GM20431 (cell line): ENCODE results near the gene SLC37A4.
"Not testable (repeated sequence)": the region's sequence is repeated elsewhere in the genome, so short reads cannot be mapped to it uniquely, and the experiment has no call there.

ENCODE experiments used
- in situ Hi-C: fragments of 300-500 bp; cut with MseI, MboI; formaldehyde crosslinking; loops from one replicate; pipeline ENCODE4 v1.15.0; 2020; ENCODE audit warnings: low sequenced_read_pairs; ENCODE audit not compliant: unreplicated experiment

SLC37A4 gene

DNA sequence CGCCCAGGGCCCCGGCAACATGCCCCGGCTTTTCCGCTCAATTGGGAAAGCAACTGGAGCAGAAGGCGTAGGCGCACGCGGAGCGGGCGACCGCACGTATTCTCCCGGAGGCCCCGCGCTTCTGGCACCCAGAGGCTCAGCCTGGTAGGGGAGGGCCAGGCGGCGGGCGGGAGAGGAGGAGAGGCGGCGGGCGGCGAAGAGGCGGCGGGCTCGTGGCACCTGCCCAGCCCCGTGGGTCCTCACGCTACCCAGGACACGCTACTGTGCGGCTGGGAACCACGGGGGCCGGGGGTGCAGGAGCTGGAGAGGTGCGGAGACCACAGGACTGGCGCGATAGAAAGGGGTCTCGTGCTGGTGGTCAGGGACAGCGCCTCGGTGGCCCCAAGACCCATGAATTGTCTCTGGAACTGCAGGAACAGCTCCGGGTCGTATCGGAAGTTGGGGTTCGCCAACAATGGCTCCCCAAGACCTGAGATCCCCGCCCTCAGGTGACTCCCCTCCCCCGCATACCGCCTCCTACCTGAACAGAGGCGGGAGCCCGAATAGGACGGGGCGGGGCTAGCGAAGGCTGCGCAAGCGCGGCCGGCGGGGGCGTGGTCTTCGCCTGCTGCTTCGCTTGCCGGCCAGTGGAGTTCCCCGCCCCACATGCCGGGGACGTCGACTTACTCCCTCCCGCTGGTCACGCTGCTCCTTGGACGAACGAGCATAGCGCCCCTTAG, at the start of gene SLC37A4:
Gene SLC37A4 (minus strand): TSS at position 549 of the 719 bp plus-strand sequence.
- in situ Hi-C loops, result no loop called here

DNA sequence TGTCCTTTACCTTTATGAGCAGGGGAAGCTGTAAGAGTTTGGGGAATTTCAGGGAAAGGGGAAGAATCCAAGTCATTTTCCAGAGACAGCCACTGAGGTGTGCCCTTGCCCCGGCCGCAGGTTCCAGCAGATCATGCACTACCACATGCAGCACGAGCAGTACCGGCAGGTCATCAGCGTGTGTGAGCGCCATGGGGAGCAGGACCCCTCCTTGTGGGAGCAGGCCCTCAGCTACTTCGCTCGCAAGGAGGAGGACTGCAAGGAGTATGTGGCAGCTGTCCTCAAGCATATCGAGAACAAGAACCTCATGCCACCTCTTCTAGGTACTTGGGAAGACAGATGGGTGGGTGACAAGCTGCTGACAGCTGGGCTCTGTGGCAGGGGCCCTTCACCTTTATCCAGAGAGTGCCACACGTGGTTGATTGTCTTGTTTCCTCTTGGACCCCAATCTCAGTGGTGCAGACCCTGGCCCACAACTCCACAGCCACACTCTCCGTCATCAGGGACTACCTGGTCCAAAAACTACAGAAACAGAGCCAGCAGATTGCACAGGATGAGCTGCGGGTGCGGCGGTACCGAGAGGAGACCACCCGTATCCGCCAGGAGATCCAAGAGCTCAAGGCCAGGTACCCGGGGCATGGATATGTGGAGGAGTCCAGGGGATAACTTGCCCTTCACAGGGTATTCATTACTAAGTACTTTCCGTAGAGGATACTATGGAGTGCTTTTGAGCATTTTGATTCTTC, 48.2 kb upstream of the SLC37A4 start:
- in situ Hi-C loops, result no loop called here

DNA sequence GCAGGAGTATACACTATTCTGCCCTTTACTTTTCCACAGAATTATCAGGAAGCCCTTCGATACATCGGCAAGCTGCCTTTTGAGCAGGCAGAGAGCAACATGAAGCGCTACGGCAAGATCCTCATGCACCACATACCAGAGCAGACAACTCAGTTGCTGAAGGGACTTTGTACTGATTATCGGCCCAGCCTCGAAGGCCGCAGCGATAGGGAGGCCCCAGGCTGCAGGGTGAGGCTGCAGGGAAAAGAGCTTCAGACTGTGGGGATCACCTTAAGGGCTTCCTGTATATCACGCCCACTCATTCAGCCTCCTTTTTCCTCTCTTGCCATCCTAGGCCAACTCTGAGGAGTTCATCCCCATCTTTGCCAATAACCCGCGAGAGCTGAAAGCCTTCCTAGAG, 47.2 kb upstream of the SLC37A4 start:
- in situ Hi-C loops, result no loop called here

DNA sequence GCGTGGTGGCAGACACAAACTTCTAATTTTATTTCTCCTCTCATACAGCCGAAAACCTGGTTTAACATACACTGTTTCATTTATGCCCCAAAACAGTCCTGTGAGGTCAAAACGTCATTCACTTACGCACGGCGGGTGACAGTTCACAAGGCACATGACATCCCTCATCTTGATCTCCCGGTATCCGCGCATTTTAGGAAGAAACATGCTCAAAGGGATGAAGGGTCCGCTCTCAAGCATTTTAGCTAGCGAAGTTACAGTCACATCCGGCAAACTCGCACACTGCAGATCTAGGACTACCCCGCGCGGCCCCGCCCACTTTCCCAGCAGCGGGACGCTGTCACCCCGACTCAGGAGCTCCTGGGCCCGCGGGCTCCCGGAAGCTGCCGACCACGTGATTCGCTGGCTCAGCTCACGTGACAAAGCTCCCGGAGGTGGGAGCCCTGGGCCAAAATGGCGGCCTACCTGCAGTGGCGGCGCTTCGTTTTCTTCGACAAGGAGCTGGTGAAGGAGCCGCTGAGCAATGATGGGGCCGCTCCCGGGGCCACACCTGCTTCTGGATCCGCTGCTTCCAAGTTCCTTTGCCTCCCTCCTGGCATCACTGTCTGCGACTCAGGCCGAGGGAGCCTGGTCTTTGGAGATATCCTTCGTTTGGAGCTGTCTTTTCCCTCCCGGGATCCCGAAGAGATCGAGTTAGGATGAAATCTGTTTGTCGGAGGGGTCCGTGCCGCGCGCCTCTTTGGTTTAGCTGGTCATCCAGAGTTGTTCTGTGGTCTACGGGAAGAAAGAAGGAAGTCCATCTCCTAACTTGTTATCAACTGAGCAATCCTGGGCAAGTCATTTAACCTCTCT, 36.9 kb upstream of the SLC37A4 start, which contains the start of gene VPS11:
Gene VPS11 (plus strand): TSS at position 448 of the 852 bp plus-strand sequence. CDS start 6 bp downstream, at position 454.
- in situ Hi-C loops, result no loop called here

DNA sequence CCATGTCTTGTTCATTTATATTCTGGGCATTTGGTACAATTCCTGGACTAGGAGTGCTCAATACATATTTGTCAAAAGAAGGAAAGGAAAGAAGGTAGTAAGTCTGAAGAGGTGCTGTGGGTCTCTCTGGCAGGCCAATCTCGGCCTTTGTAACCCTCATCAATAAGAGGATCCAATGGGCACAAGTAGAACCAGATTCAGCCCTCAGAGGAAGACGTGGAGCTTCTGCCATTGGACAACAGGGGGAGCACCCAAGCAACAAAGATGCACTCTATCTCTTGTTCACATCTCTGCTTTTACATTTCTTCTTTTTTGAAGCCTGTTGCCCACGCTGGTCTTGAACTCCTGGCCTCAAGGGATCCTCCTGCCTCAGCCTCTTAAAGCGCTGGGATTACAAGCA, 34.7 kb upstream of the SLC37A4 start:
- in situ Hi-C loops, result no loop called here

DNA sequence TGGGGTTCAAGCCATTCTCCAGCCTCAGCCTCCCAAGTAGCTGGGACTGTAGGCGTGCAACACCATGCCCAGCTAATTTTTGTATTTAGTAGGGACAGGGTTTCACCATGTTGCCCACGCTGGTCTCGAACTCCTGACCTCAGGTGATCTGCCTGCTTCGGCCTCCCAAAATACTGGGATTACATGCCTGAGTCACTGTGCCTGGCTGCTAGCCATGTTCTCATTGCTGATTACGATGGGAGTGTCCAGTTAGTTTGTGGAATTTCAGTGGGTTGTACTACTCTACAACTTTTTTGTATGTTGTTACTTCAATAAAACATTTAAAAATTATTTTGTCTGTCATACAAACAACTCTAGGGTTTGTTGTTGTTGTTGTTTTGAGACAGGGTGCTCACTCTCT, 32.1 kb upstream of the SLC37A4 start:
- in situ Hi-C loops, result no loop called here

DNA sequence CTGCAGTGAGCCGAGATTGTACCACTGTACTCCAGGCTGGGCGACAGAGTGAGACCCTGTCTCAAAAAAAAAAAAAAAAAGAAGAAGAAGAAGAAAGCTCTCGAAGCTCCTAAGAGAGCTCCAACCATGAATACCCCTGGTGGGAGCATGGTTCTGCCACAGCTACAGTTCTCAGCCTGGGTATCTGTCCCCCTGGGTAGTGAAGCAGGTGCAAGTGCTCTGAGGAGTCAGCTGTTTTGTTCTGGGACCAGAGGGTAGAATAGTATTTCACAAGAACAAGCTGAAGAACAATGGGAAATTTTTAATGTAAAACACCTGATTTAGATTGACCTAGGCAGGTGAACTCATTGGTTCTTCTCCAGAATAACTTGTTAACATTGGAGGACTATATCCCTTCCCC, 30.6 kb upstream of the SLC37A4 start:
- in situ Hi-C loops, result no loop called here

DNA sequence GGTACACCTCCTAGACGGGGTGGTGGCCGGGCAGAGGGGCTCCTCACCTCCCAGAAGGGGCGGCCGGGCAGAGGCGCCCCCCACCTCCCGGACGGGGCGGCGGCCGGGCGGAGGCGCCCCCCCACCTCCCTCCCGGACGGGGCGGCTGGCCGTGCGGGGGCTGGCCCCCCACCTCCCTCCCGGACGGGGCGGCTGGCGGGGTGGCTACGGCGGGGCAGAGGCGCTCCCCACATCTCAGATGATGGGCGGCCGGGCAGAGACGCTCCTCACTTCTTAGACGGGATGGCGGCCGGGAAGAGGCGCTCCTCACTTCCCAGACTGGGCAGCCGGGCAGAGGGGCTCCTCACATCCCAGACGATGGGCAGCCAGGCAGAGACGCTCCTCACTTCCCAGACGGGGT, 28.5 kb upstream of the SLC37A4 start:
- in situ Hi-C loops, result not testable (repeated sequence)

DNA sequence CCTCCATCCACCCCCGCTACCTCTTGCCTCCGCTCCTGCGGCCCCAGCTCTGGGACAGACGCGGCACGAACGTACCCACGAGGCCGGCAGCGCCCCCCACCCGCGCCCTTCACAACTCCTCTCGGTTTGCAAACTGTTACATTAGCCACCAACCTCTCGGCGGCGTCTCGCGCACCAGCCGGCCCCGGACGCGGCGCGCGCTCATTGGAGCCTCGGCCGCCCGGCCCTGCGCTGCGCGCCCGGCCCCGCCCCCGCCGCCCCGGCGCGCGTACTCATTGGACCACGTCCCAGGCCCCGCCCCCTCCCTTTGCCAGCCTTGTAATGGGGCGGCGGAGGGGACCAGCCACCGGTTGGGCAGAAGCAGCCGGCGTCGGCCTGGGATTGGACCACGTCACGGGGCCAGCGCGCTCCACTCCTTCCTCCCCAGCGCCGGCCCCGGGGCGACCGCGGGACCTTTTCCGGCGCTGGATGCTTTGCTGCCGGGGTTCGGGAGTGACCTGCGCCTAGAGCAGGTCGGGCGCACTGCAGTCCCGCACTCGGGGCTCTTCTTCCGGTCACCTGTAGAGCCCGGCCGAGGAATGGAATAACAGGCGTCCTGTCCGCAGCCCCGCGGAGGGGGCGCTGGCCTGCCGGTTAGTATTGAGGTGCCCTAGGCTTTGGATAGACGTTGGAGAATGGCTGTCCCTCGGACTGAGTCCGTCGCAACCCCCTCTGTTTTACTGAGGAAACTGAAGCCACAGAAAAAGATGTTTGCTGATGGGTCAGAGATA, 26.5 kb upstream of the SLC37A4 start, which contains the start of gene HYOU1:
Gene HYOU1 (minus strand): TSS at position 206 of the 770 bp plus-strand sequence. CDS start 1,045 bp downstream, outside the sequence.
- in situ Hi-C loops, result no loop called here

DNA sequence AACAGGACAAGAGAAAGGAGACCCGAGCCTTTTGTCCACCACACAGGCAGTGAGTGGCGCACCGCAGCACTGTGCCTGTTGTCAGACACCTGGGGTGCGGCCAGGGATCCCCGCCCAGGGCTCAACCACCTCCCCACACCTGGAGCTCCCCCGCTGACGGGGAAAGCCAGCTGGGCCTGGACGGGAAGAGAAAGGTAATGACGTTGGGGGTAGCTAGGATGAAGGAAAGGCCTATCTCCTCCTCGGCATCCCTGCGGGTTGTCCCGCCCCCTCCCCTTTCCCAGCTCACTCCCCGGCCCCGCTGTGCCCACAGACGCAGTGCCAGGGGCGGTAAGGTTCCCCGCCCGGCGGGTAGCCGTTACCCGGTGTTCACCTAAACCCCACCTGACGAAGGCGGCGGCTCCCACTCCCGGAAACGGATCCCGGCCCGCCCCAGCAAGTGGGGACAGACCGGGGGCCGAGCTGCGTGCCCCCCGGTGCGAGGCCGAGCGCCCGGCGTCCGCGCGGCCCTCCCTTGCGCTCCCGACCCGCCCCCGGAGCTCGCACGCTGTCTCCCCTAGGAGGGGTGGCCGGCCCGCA, 25.8 kb upstream of the SLC37A4 start:
- in situ Hi-C loops, result no loop called here

DNA sequence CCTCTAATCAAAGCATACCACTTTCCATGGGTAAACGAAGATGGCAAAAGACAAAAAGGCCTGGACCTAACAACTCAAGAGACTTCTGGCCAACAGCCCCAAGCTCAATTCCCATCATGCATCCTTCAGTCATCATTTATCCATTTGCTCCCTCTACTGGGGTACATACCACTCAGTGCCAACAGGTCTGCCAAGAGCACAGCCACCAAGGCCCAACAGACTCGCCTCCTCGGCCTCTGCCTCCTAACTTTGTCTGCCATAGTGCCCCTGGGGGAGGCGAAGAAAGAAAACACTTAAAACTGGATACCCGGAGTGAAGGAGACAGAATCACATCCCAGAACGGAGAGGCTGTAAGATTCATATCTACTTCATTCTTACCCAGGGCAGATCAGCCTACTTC, 25.2 kb upstream of the SLC37A4 start:
- in situ Hi-C loops, result no loop called here

DNA sequence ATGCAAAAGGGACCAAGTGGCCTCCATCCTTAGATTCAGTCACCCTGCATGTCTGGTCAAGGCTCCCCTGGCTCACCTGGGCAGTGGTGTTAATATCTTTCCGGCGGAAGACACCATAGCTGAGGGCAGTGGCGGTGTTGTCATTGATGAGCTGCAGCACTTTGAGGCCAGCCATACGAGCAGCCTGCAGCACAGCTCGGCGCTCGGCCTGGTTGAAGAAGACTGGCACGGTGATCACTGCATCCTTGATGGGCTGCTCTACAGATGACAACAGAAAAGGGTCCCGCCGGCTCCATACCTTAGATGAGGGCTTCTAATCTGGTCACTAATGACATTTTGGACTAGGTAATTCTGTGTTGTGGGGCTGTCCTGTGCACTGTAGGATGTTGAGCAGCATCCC, 23.7 kb upstream of the SLC37A4 start:
- in situ Hi-C loops, result no loop called here

DNA sequence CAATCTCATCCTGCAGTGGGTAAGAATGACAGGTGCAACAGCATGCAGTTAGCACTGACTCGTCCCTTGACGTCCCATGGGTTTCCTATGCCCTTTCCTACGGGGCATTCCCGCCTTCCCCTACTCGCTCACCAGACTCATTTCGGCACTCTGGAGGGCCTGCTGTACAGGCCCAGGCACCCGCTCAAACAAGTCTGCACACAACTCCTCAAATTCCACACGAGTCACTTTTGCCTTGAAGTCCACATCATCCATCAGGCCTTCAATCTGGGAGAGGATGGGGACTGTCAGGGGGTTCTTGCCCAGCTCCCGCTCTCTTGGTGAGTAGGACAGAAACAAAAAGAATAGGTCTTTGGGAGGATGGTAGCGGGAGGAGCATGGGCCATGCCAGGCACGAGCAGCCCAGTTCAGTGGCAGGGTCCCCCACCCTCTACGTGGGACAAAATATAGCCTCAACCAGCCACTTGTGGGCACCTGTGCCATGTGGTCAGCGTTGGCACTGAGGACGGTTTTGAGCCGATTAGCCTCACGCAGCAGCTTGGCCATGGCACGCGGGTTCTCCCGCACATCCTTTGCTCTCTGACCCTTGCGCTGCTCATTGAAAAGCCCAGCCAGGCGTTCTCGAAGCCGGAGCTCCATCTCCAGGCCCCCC, 21.6 kb upstream of the SLC37A4 start:
- in situ Hi-C loops, result no loop called here

DNA sequence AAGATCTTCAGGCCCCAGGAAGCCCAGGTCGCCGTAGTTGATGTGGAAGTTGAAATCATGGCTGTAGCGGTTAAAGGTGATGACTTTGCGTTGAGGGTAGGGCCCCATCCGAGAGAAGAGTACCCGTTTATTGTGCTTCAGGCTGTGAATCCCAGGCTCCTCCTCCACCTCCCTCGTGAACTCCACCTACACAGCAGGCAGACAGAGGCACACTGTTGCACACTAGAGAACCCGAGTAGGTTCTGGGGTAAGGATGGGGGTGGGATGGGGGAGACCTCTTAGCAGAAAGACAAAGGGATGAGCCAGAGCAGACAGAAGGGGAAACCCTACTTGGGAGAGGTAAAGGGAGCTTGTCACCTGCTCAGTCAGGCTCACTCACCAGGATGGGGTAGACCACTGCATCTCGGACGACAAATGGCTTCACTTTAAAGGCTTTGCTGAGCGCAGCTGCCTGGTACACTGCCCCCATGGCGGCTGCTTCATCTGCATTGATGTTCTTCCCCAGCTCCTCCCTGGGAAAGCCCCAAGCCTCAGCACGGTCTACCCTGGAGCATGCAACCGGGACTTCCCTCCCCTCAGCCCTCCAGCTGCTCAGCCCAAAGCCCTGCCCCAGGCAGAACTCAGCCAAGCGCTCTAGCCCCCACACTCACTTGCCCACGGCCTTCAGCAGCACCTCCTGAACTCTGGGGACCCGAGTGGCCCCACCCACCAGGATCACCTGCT, 20.9 kb upstream of the SLC37A4 start:
- in situ Hi-C loops, result no loop called here

DNA sequence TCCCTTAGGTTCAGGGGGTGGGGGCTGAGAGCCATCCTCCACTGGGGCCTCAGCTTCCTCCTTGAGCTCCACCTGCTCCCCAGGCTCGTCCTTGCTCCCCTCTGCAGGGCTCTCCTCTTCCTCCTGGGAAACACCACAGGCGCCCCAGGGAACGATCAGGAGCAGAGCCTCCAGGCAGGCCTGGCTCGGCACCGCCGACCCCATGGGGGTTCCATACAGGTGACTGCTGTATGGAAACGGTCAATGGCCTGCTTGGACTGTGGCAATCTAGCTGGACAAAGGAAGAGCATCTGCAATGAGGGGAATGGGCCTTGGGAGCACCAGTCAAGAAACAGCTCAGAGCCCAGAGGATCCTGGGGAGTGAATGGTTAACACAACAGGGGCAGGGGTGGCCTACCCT, 18.4 kb upstream of the SLC37A4 start:
- in situ Hi-C loops, result no loop called here

DNA sequence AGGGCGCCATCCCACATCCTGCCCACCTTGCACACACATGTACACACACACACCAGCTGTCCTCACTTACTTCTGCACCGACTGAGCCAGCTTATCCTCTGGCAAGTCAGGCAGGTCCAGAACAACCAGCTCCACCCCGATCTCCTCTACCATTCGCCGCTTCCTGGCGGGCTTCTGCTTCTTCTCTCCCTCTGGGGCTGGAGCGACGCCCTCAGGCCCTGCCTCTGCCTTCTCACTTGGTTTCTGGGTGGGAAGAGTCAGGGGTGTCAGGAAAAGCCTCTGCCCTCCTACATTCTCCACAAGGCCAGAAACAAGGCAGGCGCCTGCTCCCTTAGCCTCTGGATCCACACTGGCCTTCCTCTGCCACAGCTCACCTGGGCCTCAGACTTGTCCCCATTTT, 18.0 kb upstream of the SLC37A4 start:
- in situ Hi-C loops, result no loop called here

DNA sequence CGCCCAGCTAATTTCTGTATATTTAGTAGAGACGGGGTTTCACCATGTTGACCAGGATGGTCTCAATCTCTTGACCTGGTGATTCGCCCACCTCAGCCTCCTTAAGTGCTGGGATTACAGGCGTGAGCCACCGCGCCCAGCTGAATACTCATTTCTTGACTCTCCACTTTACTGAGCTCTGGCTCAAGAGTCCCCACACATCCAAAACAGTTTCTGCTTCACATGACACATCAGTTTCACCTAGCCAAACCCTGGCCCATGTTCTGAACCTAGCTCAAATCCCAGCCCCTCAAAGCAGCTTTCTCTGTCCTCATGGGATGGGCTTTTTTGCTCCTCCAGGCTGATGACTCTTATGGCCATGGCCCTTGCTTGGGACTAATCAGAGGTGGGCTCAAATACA, 16.5 kb upstream of the SLC37A4 start:
- in situ Hi-C loops, result no loop called here

DNA sequence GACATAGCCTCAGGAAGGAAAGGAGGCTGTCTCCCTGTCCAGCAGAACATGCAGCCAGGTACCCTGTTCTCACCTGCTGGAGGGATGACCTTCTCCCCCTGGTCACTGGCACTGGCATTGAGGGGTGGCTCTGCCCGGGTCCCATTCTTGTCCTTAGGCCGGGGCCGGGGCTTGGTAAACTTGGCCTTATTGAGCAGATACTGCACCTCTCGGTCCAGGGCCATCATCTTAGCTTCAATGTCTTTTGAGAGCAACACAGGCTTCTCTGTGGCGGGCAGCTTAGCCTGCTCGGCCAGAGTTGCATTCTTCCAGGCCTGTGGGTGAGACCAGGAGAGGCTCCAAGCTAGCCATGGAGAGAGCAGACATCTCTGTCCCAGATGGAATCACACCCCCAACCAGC, 15.8 kb upstream of the SLC37A4 start:
- in situ Hi-C loops, result no loop called here
